ENCODE measurements around the gene SNAPC3.

GRCh38 chr9:15373881-15374280 is 48.8 kb upstream of the SNAPC3 start:
- TF ChIP-seq CTCF (conservative IDR thresholded peaks at IDR 0.05; ENCODE audit: low read depth, low read length) (no peak), RAD21 (IDR thresholded peaks at IDR 0.05; ENCODE audit: low read length) (no peak), MXI1 (IDR thresholded peaks at IDR 0.05; ENCODE audit: borderline replicate concordance, low read depth, low read length) (no peak), POLR2A (IDR thresholded peaks at IDR 0.05; ENCODE audit: low read depth, low read length) (no peak), SMC3 (IDR thresholded peaks at IDR 0.05; ENCODE audit: low read depth, low read length) (no peak), CEBPB (IDR thresholded peaks at IDR 0.05; ENCODE audit: low read depth, low read length) (no peak), FOS (IDR thresholded peaks at IDR 0.05; ENCODE audit: low read depth, low read length) (no peak), BHLHE40 (IDR thresholded peaks at IDR 0.05; ENCODE audit: low read depth, low read length) (no peak), USF2 (IDR thresholded peaks at IDR 0.05; ENCODE audit: low read depth, low read length) (no peak), RFX5 (IDR thresholded peaks at IDR 0.05; ENCODE audit: low read depth, low read length) (no peak), MAZ (IDR thresholded peaks at IDR 0.05; ENCODE audit: borderline replicate concordance, low read depth, low read length) (no peak), RCOR1 (IDR thresholded peaks at IDR 0.05; ENCODE audit: insufficient replicate concordance, low read length) (no peak), ELK1 (IDR thresholded peaks at IDR 0.05; ENCODE audit: borderline replicate concordance, low read depth, low read length) (no peak)

All from IMR-90 (cell line).